COR-L47 (cell line): Measurements from ENCODE around the gene STXBP4.
"Not testable (repeated sequence)": the region's sequence is repeated elsewhere in the genome, so short reads cannot be mapped to it uniquely, and the experiment has no call there.

ENCODE experiments used
- DNase-seq: peaks from one replicate; lab custom pipeline; 2025; lab: John Stamatoyannopoulos, UW

Gene STXBP4

GRCh38 chr17:55056526-55056925, 88.0 kb downstream of the STXBP4 start:
- DNase-seq, result peak; percentile 73

- no peak for DNase-seq
These were observed 88.6 kb downstream of the STXBP4 start for GRCh38 chr17:55057184-55057583.

GRCh38 chr17:55059724-55060123, 91.2 kb downstream of the STXBP4 start:
- DNase-seq, result no peak

GRCh38 chr17:55062921-55063320, 94.4 kb downstream of the STXBP4 start:
- no peak for DNase-seq

- no peak for DNase-seq
These were observed 95.6 kb downstream of the STXBP4 start for GRCh38 chr17:55063885-55064874.

- DNase-seq, result peak; percentile 16
These were observed 99.3 kb downstream of the STXBP4 start for GRCh38 chr17:55067697-55068439.

GRCh38 chr17:55068862-55069811, 100.6 kb downstream of the STXBP4 start:
- no peak for DNase-seq

- DNase-seq, result no peak
These were observed 101.5 kb downstream of the STXBP4 start for GRCh38 chr17:55069983-55070529.

- no peak for DNase-seq
These were observed 104.3 kb downstream of the STXBP4 start for GRCh38 chr17:55072898-55073297.

- not testable (repeated sequence) for DNase-seq
These were observed 104.9 kb downstream of the STXBP4 start for GRCh38 chr17:55073467-55073866.

- DNase-seq, result no peak
These were observed 113.0 kb downstream of the STXBP4 start for GRCh38 chr17:55081559-55081958.

GRCh38 chr17:55086635-55087058, 118.1 kb downstream of the STXBP4 start:
- no peak for DNase-seq

- no peak for DNase-seq
These were observed 120.7 kb downstream of the STXBP4 start for GRCh38 chr17:55089256-55089655.

GRCh38 chr17:55090079-55090492, 121.5 kb downstream of the STXBP4 start:
- DNase-seq, result no peak

GRCh38 chr17:55093353-55093752, 124.8 kb downstream of the STXBP4 start:
- DNase-seq, result no peak

GRCh38 chr17:55098765-55099164, 130.2 kb downstream of the STXBP4 start:
- no peak for DNase-seq

GRCh38 chr17:55110521-55110920, 142.0 kb downstream of the STXBP4 start:
- DNase-seq, result no peak

- no peak for DNase-seq
These were observed 145.7 kb downstream of the STXBP4 start for GRCh38 chr17:55114283-55114682.

GRCh38 chr17:55116440-55116914, 147.9 kb downstream of the STXBP4 start:
- peak; percentile 8 for DNase-seq

GRCh38 chr17:55117164-55117563, 148.6 kb downstream of the STXBP4 start:
- DNase-seq, result no peak

- DNase-seq, result no peak
These were observed 152.1 kb downstream of the STXBP4 start for GRCh38 chr17:55120651-55121050.
